ENCODE results near the gene GMNC.

- TF ChIP-seq EZH2 (IDR thresholded peaks at IDR 0.05; ENCODE audit: low read length, missing control alignments), result no peak
- TF ChIP-seq CTCF (conservative IDR thresholded peaks at IDR 0.05 in 1 of 2, IDR thresholded peaks at IDR 0.05 in 1 of 2; ENCODE audit: low read depth in 1 of 2, low read length in 2 of 2), result no peak
These were observed 7.6 kb upstream of the GMNC start for GRCh38 chr3:190870127-190870526.
